Measurements from ENCODE around the gene GRIN1.
A peak's percentile ranks its signal among the peaks of the same experiment; 100 is the strongest.

GRIN1 gene

GRCh38 chr9:137182836-137183235 is 43.9 kb downstream of the GRIN1 start:
- H3K4me3 ChIP-seq (ENCODE audit: low read depth, low read length) = no peak overlapping the region
- no peak for DNase-seq (ENCODE audit: low read depth)
- no peak for TF ChIP-seq CTCF (conservative IDR thresholded peaks at IDR 0.05; ENCODE audit: low read depth, low read length)

- no peak overlapping the region for H3K4me3 ChIP-seq (ENCODE audit: low read depth, low read length)
- no peak for DNase-seq (ENCODE audit: low read depth)
- TF ChIP-seq CTCF (conservative IDR thresholded peaks at IDR 0.05; ENCODE audit: low read depth, low read length) = no peak
These were observed 45.1 kb downstream of the GRIN1 start for GRCh38 chr9:137183980-137184595.

- TF ChIP-seq CTCF (conservative IDR thresholded peaks at IDR 0.05; ENCODE audit: low read depth, low read length) = no peak
These were observed 46.1 kb downstream of the GRIN1 start for GRCh38 chr9:137184881-137185660.

GRCh38 chr9:137185921-137186320 is 47.0 kb downstream of the GRIN1 start:
- H3K4me3 ChIP-seq (ENCODE audit: low read depth, low read length) = no peak overlapping the region
- no peak for TF ChIP-seq CTCF (conservative IDR thresholded peaks at IDR 0.05; ENCODE audit: low read depth, low read length)
- no peak for DNase-seq (ENCODE audit: low read depth)

More at GRCh38 chr9:137184881-137185660, 46.1 kb downstream of the GRIN1 start:
- no peak for DNase-seq (ENCODE audit: low read depth)
- no peak overlapping the region for H3K4me3 ChIP-seq (ENCODE audit: low read depth, low read length)

- no peak overlapping the region for H3K4me3 ChIP-seq (ENCODE audit: low read depth, low read length)
- DNase-seq (ENCODE audit: low read depth) = no peak
- TF ChIP-seq CTCF (conservative IDR thresholded peaks at IDR 0.05; ENCODE audit: low read depth, low read length) = no peak
These were observed 47.4 kb downstream of the GRIN1 start for GRCh38 chr9:137186385-137186784.

GRCh38 chr9:137187386-137187785 is 48.4 kb downstream of the GRIN1 start:
- no peak for DNase-seq (ENCODE audit: low read depth)
- no peak for TF ChIP-seq CTCF (conservative IDR thresholded peaks at IDR 0.05; ENCODE audit: low read depth, low read length)
- H3K4me3 ChIP-seq (ENCODE audit: low read depth, low read length) = peak overlapping the region; percentile 67

Measured in choroid plexus epithelial cell (primary cell).